Measurements from ENCODE around the gene GSK3A. TPM values are rescaled to one million over a fixed set of nuclear protein-coding genes. Genes with fewer than 3 reads are reported as not detected.
A peak's percentile ranks its signal among the peaks of the same experiment; 100 is the strongest.

GSK3A gene
- total RNA-seq, 1 experiment from 2014 or later, result 25.0 TPM

GRCh38 chr19:42220751-42221097, 21.7 kb downstream of the GSK3A start:
- CTCF ChIA-PET, result no interaction called here
- Histone ChIP-seq H3K9me2 (replicated peaks; ENCODE audit: low read length) (no peaks in the 10 kb centered on the region), H3K4me3 (ENCODE audit: low read length) (peak overlapping the region; percentile 74), H3K79me2 (ENCODE audit: low read length) (peaks cover 52% of the 10 kb centered on the region), H2AFZ (ENCODE audit: low read length) (peak overlapping the region; percentile 47; the same call in 1 of the 2 replicates), H3K4me2 (ENCODE audit: low read length) (peak overlapping the region; percentile 83), H3K9ac (ENCODE audit: low read length) (peak overlapping the region; percentile 92), H3K36me3 (ENCODE audit: low read depth, low read length) (no peaks in the 10 kb centered on the region; the same call in 1 of the 2 replicates), H4K20me1 (ENCODE audit: low read length) (peaks cover 7% of the 10 kb centered on the region), H3F3A (ENCODE audit: low read length, unreplicated experiment) (no peaks in the 10 kb centered on the region), H3K9me3 (ENCODE audit: low read length) (no peaks in the 10 kb centered on the region), H3K27ac (ENCODE audit: low read length) (peak overlapping the region; percentile 37), H3K4me1 (ENCODE audit: insufficient read depth, low read length) (peaks cover 21% of the 10 kb centered on the region), H3K27me3 (ENCODE audit: low read length) (no peaks in the 10 kb centered on the region)
- ATAC-seq, result no peak
- BruUV-seq (replicated peaks), result no TSS peak
- TF ChIP-seq EZH2 (IDR thresholded peaks at IDR 0.05; ENCODE audit: low read length, unreplicated experiment) (no peak), CTCF (conservative IDR thresholded peaks at IDR 0.05; ENCODE audit: low read depth, low read length) (no peak), EZH2phosphoT487 (IDR thresholded peaks at IDR 0.05; ENCODE audit: borderline replicate concordance, low read length) (no peak)
- no peak for DNase-seq
- intact Hi-C loops (cut with micrococcal nuclease), result no loop called here
- POLR2A ChIA-PET (ENCODE audit: unreplicated experiment), result no interaction called here

- peaks cover 59% of the 10 kb centered on the region for H3K79me2 ChIP-seq (ENCODE audit: low read length)
- H2AFZ ChIP-seq (ENCODE audit: low read length), result peak within 1 kb of the TSS; percentile 66
- no peaks in the 10 kb centered on the region for H3K27me3 ChIP-seq (ENCODE audit: low read length)
- peaks cover 22% of the 10 kb centered on the region for H3K4me1 ChIP-seq (ENCODE audit: insufficient read depth, low read length)
- TSS peak; percentile 87 for BruUV-seq (replicated peaks)
- TF ChIP-seq EZH2phosphoT487 (IDR thresholded peaks at IDR 0.05; ENCODE audit: borderline replicate concordance, low read length) (no peak), CTCF (conservative IDR thresholded peaks at IDR 0.05; ENCODE audit: low read depth, low read length) (no peak), EZH2 (IDR thresholded peaks at IDR 0.05; ENCODE audit: low read length, unreplicated experiment) (no peak)
- H3K27ac ChIP-seq (ENCODE audit: low read length), result peak within 1 kb of the TSS; percentile 43
- no peaks in the 10 kb centered on the region for H3F3A ChIP-seq (ENCODE audit: low read length, unreplicated experiment)
- H3K9me3 ChIP-seq (ENCODE audit: low read length), result no peaks in the 10 kb centered on the region
- H3K4me3 ChIP-seq (ENCODE audit: low read length), result peak within 1 kb of the TSS; percentile 74
- no peaks in the 10 kb centered on the region for H3K9me2 ChIP-seq (replicated peaks; ENCODE audit: low read length)
- H3K9ac ChIP-seq (ENCODE audit: low read length), result peak within 1 kb of the TSS; percentile 92
- ATAC-seq, result peak; percentile 75
- H4K20me1 ChIP-seq (ENCODE audit: low read length), result peaks cover 13% of the 10 kb centered on the region
- intact Hi-C loops (cut with micrococcal nuclease), result no loop called here
- ChIA-PET CTCF (no interaction called here), POLR2A (ENCODE audit: unreplicated experiment) (no interaction called here)
- H3K4me2 ChIP-seq (ENCODE audit: low read length), result peak within 1 kb of the TSS; percentile 83
- peak; percentile 96 for DNase-seq
- no peaks in the 10 kb centered on the region; the same call in 1 of the 2 replicates for H3K36me3 ChIP-seq (ENCODE audit: low read depth, low read length)
Measured at GRCh38 chr19:42219812-42220750, 22.3 kb downstream of the GSK3A start, which contains the start of gene ZNF526. Gene ZNF526 (plus strand): TSS chr19:42220312. CDS start chr19:42224404, 4,092 bp downstream.
